ENCODE results near the gene DUSP8.

DNA sequence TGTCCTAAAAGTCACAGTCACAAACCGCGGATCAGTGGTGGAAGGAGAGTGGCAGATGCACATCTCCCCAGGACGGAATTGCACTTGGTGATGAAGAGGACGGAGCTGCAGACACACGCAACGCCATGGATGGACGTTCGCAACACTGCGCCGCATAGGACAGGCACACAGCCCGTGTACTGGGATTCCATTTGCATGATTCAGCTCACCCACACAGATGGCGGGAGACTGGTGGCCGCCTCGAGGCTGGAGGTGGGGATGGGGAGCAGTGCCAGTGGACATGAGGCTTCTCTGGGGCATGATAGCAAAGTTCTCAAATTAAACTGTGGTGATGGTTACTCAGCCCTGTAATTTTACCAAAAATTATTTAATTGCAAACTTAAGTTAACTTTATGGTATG is 37.4 kb downstream of the DUSP8 start:
- TF ChIP-seq POLR2A (IDR thresholded peaks at IDR 0.05) (no peak), CTCF (IDR thresholded peaks at IDR 0.05) (no peak), POLR2AphosphoS5 (IDR thresholded peaks at IDR 0.05) (no peak)
